ENCODE measurements around the gene TECPR2.
"Not testable (repeated sequence)": the region's sequence is repeated elsewhere in the genome, so short reads cannot be mapped to it uniquely, and the experiment has no call there.

TECPR2 gene

DNA sequence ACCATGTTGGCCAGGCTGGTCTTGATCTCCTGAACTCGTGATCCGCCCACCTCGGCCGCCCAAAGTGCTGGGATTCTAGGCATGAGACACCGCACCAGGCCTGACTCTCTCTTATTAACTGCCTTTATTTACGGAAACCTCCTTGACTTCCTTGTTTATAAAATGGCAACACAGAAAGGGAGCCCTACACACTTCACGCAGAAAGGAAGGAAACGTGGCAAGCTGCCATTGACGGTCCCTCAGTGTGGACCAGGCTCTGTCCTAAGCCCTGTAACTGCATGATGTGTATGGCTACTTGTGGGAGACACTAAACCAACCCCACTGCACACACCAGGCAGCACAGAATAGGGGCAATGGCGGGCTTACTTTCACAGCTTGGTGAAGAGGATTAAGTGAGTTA is 11.7 kb upstream of the TECPR2 start:
- H3K36me3 Mint-ChIP-seq (ENCODE audit: low read depth) = peaks cover 31% of the 10 kb centered on the region
- ATAC-seq (no peak), DNase-seq (no peak)
- H3K27me3 Mint-ChIP-seq = no peaks in the 10 kb centered on the region
- peaks cover 9% of the 10 kb centered on the region for H3K4me1 Mint-ChIP-seq
- H3K9me3 Mint-ChIP-seq = no peaks in the 10 kb centered on the region
- no peak overlapping the region for H3K4me3 Mint-ChIP-seq
- no peak overlapping the region for H3K27ac Mint-ChIP-seq

DNA sequence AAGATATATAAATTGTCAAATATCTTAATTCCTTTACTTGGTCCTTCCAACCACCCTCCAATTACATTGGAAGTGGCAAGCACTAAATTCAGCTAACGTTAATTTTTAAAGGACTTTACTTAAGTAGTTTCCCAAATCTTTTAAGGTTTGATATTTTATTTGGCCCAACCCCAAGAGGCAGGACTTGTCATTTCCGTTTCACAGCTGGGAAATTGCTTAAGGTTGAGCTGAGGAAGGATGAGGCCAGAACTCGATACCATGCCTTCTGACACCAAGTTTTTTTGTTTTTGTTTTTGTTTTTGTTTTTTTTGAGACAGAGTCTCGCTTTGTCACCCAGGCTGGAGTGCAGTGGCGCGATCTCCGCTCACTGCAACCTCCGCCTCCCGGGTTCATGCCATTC is 11.1 kb upstream of the TECPR2 start:
- H3K4me3 Mint-ChIP-seq, H3K9me3 Mint-ChIP-seq, H3K27me3 Mint-ChIP-seq, H3K4me1 Mint-ChIP-seq, H3K27ac Mint-ChIP-seq, DNase-seq, ATAC-seq: not testable (repeated sequence)
- peaks cover 33% of the 10 kb centered on the region for H3K36me3 Mint-ChIP-seq (ENCODE audit: low read depth)

DNA sequence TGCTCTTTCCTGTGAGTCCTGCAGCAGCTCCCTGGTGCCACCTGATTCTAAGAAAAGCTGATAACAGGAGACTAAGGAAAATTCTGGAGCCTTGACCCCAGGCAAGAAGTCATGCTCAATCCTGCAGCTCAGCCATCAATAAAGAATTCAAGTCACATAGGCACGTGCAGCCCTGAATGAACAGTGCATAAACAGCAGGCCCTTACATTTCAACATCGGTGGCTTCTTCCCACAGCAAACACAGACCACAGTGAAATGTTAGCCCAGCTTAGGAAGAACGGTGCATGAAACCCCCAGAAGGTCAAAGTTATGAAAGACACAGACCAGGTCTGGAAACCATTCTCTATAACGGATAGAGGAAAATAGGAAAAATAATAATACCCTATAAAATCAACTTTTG is 10.5 kb upstream of the TECPR2 start:
- Mint-ChIP-seq H3K27ac (no peak overlapping the region), H3K9me3 (no peaks in the 10 kb centered on the region), H3K4me3 (no peak overlapping the region), H3K27me3 (no peaks in the 10 kb centered on the region), H3K36me3 (ENCODE audit: low read depth) (peaks cover 33% of the 10 kb centered on the region), H3K4me1 (peaks cover 9% of the 10 kb centered on the region)
- ATAC-seq (no peak), DNase-seq (no peak)

DNA sequence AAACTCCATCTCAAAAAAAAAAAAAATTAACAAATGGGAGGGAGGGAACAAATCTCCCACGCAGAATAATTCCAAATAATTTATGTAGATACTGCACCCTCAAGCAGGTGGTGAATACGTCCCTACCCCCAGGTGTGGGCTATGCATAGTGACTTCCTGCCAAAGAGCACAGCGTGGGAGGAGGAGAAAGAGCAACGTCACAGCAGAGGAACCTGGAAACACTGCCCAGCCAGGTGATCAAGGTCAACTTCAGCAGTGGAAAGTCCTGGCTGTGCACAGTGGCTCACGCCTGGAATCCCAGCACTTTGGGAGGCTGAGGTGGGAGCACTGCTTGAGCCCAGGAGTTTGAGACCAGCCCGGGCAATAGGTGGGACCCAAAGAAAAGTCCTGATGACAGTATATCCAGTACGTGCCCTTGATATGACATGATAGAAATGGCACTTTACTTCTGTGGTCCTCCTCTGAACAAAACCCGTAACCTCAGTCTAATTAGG is 9.6 kb upstream of the TECPR2 start:
- H3K4me1 Mint-ChIP-seq = peaks cover 9% of the 10 kb centered on the region
- H3K9me3 Mint-ChIP-seq = no peaks in the 10 kb centered on the region
- no peak overlapping the region for H3K4me3 Mint-ChIP-seq
- ATAC-seq (no peak), DNase-seq (no peak)
- no peaks in the 10 kb centered on the region for H3K27me3 Mint-ChIP-seq
- no peak overlapping the region for H3K27ac Mint-ChIP-seq
- peaks cover 38% of the 10 kb centered on the region for H3K36me3 Mint-ChIP-seq (ENCODE audit: low read depth)

DNA sequence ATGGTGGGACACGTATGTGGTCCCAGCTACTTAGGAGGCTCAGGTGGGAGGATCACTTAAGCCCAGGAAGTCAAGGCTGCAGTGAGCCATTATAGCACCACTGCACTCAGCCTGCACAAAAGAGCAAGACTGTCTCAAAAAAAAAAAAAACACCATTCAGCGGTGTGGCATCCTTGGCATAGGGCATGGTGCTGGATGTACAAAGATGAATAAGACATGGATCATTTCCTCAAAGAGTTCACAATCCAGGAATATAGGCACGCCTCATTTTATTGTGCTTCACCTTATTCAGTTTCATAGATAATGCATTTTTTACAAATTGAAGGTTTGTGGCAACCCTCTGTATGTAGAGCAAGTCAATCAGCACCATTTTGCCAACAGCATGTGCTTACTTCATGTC is 6.5 kb upstream of the TECPR2 start:
- DNase-seq = no peak

DNA sequence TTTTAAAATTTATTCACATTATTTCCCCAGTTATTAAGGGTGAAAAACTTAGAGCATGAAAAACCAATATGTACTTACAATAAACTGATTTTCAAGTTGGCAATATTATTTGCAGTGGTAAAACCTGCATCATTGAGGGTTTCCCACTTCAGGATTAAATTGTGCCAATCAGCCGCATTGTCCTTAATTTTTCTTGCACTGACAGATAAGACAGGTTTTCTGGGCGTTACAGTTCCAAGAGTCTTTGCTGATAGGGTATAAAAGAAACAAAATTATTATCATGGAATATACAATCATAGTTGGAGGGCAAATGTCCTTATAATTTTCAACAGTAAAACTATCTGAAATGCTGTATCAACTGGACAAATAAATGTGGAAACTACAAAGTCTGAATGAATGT is 3.4 kb upstream of the TECPR2 start:
- no peak for ATAC-seq
- Mint-ChIP-seq H3K9me3 (no peaks in the 10 kb centered on the region), H3K27ac (no peak overlapping the region), H3K4me1 (peaks cover 29% of the 10 kb centered on the region), H3K27me3 (no peaks in the 10 kb centered on the region), H3K4me3 (no peak overlapping the region), H3K36me3 (ENCODE audit: low read depth) (peaks cover 24% of the 10 kb centered on the region)
- no peak for DNase-seq

More for the DNA sequence above, 6.5 kb upstream of the TECPR2 start:
- Mint-ChIP-seq H3K27ac (no peak overlapping the region), H3K27me3 (no peaks in the 10 kb centered on the region), H3K9me3 (no peaks in the 10 kb centered on the region), H3K4me3 (no peak overlapping the region), H3K36me3 (ENCODE audit: low read depth) (peaks cover 36% of the 10 kb centered on the region), H3K4me1 (peaks cover 23% of the 10 kb centered on the region)
- no peak for ATAC-seq

DNA sequence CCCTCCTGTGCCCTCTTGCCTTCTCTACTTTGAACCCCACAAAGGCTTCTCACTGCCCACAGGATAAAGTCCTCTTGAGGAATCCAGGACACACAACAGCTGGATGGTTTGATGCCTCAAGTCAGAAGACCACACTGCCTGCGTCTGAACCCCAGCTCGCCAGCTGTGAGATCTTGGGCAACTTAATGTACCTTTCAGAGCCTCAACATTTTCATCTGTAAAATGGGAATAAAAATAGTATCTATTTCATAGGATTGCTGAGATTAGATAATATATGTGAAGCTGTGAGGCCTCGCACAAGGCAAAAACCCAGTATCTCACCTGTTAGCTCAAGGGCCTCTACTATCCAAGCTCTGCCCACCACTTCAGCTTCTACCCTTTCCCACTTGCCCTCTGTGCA is 2.4 kb upstream of the TECPR2 start:
- H3K4me1 Mint-ChIP-seq = peaks cover 29% of the 10 kb centered on the region
- ATAC-seq (no peak), DNase-seq (no peak)
- no peaks in the 10 kb centered on the region for H3K27me3 Mint-ChIP-seq
- H3K27ac Mint-ChIP-seq = peak overlapping the region; percentile 97
- H3K36me3 Mint-ChIP-seq (ENCODE audit: low read depth) = peaks cover 22% of the 10 kb centered on the region
- no peaks in the 10 kb centered on the region for H3K9me3 Mint-ChIP-seq
- H3K4me3 Mint-ChIP-seq = peak overlapping the region; percentile 59

DNA sequence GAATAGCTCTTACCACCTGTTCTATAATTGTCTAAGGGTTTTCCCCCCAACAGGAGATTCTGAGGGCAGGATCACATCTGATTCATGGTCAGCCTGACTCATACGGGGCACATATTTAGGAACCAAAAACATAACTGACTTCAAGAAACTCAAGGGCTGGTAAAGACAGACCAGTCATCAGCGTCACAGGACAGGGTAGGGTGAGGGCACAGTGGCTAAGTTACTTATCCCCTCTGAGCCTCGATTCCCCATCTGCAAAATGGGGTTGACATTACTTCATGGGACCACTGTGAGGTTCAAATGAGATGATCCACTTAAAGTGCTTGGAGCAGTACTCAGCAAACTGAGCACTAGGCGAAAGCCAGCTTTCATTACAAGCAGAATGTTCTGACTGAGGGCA is 657 bp upstream of the TECPR2 start:
- Mint-ChIP-seq H3K9me3 (no peaks in the 10 kb centered on the region), H3K4me3 (no peak overlapping the region), H3K27me3 (no peaks in the 10 kb centered on the region), H3K27ac (peak overlapping the region; percentile 97), H3K4me1 (peaks cover 33% of the 10 kb centered on the region), H3K36me3 (ENCODE audit: low read depth) (peaks cover 15% of the 10 kb centered on the region)
- ATAC-seq (peak; percentile 95), DNase-seq (peak; percentile 59)

DNA sequence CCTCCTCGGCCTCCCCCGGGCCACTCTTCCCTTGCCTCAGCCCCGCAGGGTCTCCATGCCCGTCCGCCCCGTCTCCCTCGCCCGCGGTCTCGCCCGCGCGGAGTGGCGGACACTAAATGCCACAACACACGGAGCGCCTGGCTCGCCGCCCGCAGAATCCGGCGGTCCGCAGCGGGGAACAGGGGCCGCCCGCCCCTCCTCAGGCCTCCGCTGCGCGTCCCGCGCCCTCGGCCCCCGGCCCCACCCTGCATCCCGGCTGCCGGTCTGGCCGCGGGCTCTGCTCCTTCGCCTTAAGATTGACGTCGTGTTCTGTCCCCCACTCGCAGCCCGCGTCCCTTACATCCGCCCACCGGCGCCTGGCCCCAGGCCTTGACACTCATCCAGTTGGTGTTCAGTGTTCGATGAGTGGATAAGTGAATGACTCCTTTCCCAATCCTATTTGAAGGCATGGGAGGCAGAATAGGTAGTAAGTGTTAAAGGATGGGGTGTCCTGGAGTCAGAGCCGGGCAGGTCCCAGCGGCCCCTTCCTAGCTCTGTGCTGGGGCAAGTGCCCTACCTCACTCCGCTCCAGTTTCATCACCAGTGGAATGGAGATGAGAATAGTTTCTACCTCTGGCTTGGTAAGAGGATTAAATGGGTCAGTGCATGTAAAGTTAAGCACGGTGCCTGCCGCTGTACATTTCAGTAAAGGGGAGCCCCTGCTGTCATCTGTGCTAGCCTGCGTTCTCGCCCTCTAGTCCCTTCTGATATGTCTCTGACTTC is 622 bp downstream of the TECPR2 start:
- Mint-ChIP-seq H3K36me3 (ENCODE audit: low read depth) (peaks cover 5% of the 10 kb centered on the region), H3K27me3 (no peaks in the 10 kb centered on the region)

DNA sequence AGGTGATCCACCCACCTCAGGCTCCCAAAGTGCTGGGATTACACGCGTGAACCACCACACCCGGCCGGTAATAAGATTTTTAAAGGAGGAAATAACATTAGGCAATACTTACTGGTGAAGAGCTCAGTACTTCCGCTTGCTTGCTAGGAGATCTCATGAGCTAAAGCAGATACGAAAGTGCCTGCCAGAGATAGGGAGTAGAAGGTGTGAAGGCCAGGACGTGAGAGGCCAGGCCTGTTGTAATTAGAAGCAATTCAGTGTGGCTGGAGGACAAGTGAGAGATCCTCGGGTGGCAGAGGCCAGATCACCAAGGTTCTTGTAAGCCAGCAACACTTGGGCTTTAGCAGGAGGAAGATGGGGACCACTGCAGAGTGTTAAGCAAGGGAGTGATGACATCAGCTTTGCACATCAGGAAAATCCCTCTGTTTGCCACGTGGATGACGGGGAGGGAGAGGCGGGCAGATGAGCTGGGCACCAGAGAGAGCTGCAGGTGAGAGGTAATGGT is 7.6 kb downstream of the TECPR2 start:
- DNase-seq = no peak
- H3K4me3 Mint-ChIP-seq = no peak overlapping the region

More for the DNA sequence above, 622 bp downstream of the TECPR2 start:
- Mint-ChIP-seq H3K9me3 (no peaks in the 10 kb centered on the region), H3K4me3 (no peak overlapping the region), H3K4me1 (peaks cover 46% of the 10 kb centered on the region), H3K27ac (peak overlapping the region; percentile 49)
- peak; percentile 44 for DNase-seq
- ATAC-seq = no peak

DNA sequence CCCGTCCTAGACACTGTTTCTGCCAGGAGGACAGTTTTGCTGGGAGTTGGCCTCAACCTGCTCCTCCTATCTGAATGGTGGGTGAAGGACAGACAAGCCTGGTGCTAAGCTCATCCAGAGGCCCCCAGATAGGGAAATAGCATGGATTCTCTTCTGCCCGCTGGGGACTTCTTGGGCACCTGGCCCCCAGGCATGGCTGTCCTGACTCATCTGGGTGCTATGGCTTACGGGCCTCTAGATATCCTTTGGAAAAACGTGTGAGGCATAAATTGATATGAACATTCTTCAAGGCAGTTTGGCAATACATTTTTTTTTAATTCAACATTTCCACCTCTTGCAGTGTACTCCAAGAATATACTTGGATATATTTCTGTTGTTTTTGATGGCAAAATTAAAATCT is 8.6 kb downstream of the TECPR2 start:
- H3K36me3 Mint-ChIP-seq (ENCODE audit: low read depth) = no peaks in the 10 kb centered on the region
- DNase-seq = no peak
- H3K4me1 Mint-ChIP-seq = peaks cover 49% of the 10 kb centered on the region
- no peaks in the 10 kb centered on the region for H3K9me3 Mint-ChIP-seq
- no peak overlapping the region for H3K27ac Mint-ChIP-seq
- ATAC-seq = no peak
- H3K27me3 Mint-ChIP-seq = no peaks in the 10 kb centered on the region
- H3K4me3 Mint-ChIP-seq = no peak overlapping the region

More for the DNA sequence above, 7.6 kb downstream of the TECPR2 start:
- Mint-ChIP-seq H3K9me3 (no peaks in the 10 kb centered on the region), H3K27ac (peak overlapping the region; percentile 10), H3K4me1 (peaks cover 45% of the 10 kb centered on the region), H3K27me3 (no peaks in the 10 kb centered on the region), H3K36me3 (ENCODE audit: low read depth) (no peaks in the 10 kb centered on the region)
- ATAC-seq = no peak

DNA sequence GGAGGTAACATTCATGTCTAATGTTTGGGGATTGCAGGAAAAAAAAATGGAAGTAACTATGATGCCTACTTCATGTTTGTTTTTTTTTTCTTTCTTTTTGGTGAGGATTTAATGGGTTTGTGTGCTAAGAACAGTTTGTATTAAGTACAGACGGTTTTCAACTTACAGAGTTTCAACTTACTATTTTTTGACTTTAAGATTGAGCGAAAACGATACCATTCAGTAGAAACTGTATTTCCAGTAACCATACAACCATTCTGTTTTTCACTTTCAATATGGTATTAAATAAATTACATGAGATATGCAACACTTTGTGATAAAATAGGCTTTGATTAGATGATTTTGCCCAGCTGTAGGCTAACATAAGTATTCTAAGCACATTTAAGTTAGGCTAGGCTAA is 10.4 kb downstream of the TECPR2 start:
- Mint-ChIP-seq H3K27me3 (no peaks in the 10 kb centered on the region), H3K4me1 (peaks cover 35% of the 10 kb centered on the region), H3K27ac (no peak overlapping the region), H3K9me3 (no peaks in the 10 kb centered on the region), H3K4me3 (no peak overlapping the region), H3K36me3 (ENCODE audit: low read depth) (peaks cover 2% of the 10 kb centered on the region)
- ATAC-seq (no peak), DNase-seq (no peak)

DNA sequence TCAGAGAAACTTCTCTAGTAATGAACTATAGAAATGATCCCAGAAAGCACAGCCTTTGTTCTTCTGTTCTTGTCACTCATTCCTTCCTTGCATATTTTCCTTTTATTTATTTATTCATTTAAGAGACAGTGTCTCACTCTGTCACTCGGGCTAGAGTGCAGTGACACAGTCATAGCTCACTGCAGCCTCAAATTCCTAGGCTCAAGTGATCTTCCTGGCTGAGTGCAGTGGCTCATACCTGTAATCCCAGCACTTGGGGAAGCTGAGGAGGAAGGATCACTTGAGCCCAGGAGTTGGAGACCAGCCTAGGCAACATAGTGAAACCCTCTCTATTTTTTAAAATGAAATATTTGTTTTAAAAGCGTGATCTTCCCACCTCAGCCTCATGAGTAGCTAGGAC is 11.5 kb downstream of the TECPR2 start:
- Mint-ChIP-seq H3K27ac (no peak overlapping the region), H3K27me3 (no peaks in the 10 kb centered on the region), H3K4me1 (peaks cover 25% of the 10 kb centered on the region), H3K4me3 (no peak overlapping the region), H3K36me3 (ENCODE audit: low read depth) (peaks cover 2% of the 10 kb centered on the region), H3K9me3 (no peaks in the 10 kb centered on the region)
- DNase-seq (no peak), ATAC-seq (no peak)

DNA sequence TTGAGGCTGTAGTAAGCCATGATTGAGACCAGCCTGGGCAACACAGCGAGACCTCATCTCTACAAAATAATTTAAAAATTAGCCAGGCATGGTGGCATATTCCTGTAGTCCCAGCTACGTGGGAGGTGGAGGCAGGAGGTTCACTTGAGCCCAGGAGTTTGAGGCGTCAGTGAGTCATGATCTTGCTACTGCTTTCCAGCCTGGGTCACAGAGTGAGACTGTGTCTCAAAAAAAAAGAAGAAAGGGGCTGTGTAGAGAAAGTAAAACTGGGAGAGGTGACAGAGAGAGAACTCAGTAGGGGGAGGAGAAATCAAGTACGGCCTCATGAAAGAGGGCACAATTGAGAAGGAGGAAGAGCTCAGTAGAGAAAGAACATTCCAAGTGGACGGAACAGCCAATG is 12.4 kb downstream of the TECPR2 start:
- no peak overlapping the region for H3K4me3 Mint-ChIP-seq
- no peaks in the 10 kb centered on the region for H3K9me3 Mint-ChIP-seq
- ATAC-seq (peak; percentile 78), DNase-seq (no peak)
- no peaks in the 10 kb centered on the region for H3K27me3 Mint-ChIP-seq
- H3K36me3 Mint-ChIP-seq (ENCODE audit: low read depth) = peaks cover 2% of the 10 kb centered on the region
- H3K27ac Mint-ChIP-seq = peak overlapping the region; percentile 43
- H3K4me1 Mint-ChIP-seq = peaks cover 25% of the 10 kb centered on the region

DNA sequence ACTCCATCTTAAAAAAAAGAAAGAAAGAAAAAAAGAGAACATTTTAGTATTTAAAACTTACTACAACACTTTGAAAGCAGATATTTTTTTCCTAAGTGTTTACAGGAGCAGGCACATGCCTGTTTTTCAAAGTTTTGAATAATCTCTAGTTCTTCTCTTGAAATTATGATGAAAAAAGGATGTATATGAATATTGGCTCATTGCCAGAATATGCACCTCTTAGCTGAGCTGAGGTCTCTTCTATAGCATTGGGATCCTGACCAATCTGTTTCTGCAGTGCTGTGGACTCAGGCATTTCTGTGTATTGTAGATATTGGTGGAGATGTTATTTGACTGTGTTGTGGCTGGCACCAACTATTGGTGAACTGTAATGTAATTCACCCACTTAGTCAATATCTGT is 15.0 kb downstream of the TECPR2 start:
- Mint-ChIP-seq H3K27me3 (no peaks in the 10 kb centered on the region), H3K36me3 (ENCODE audit: low read depth) (peaks cover 4% of the 10 kb centered on the region), H3K4me3 (no peak overlapping the region), H3K27ac (no peak overlapping the region), H3K9me3 (no peaks in the 10 kb centered on the region), H3K4me1 (peaks cover 19% of the 10 kb centered on the region)
- DNase-seq = no peak
- ATAC-seq = no peak

All from activated naive CD8-positive, alpha-beta T cell treated with anti-CD3 and anti-CD28 coated beads, Interleukin-2, amount 50 U/mL, for 24 hours (primary cell).